Ishikawa (cell line): ENCODE results near the gene ACTR6.
A peak's percentile ranks its signal among the peaks of the same experiment; 100 is the strongest.

Experiments
- CEBPB ChIP-seq: IDR thresholded peaks from 2 replicates; pipeline ENCODE4 v1.6.1; 2012
- CREB1 ChIP-seq: IDR thresholded peaks from 2 replicates; pipeline ENCODE4 v1.6.1; 2012; ENCODE audit warnings: low read depth
- EGR1 ChIP-seq: IDR thresholded peaks from 2 replicates; pipeline ENCODE4 v1.6.1; 2012
- EP300 ChIP-seq: IDR thresholded peaks from 2 replicates; pipeline ENCODE4 v1.6.1; 2012; ENCODE audit warnings: borderline replicate concordance
- FOXM1 ChIP-seq: IDR thresholded peaks from 2 replicates; pipeline ENCODE4 v1.6.1; 2012; ENCODE audit warnings: low read depth, borderline replicate concordance
- NFIC ChIP-seq: IDR thresholded peaks from 2 replicates; pipeline ENCODE4 v1.6.1; 2012
- RAD21 ChIP-seq: IDR thresholded peaks from 2 replicates; pipeline ENCODE4 v1.6.1; 2012; ENCODE audit warnings: low read depth
- TAF1 ChIP-seq: IDR thresholded peaks from 2 replicates; pipeline ENCODE4 v1.6.1; 2012; ENCODE audit warnings: low read depth, mild to moderate bottlenecking
- TCF12 ChIP-seq: IDR thresholded peaks from 2 replicates; pipeline ENCODE4 v1.6.1; 2012; ENCODE audit warnings: low read depth
- TEAD4 ChIP-seq: IDR thresholded peaks from 2 replicates; pipeline ENCODE4 v1.6.1; 2012
- YY1 ChIP-seq: IDR thresholded peaks from 2 replicates; pipeline ENCODE4 v1.6.1; 2012; ENCODE audit warnings: low read depth
- ZBTB7A ChIP-seq: IDR thresholded peaks from 2 replicates; pipeline ENCODE4 v1.6.1; 2012; ENCODE audit warnings: low read depth
- TF ChIP-seq, protein P1 (sequence below): IDR thresholded peaks from 2 replicates; pipeline ENCODE4 v1.6.1; 2012; ENCODE audit warnings: low read depth, mild to moderate bottlenecking
- TF ChIP-seq, protein P2 (sequence below): IDR thresholded peaks from 2 replicates; pipeline ENCODE4 v1.6.1; 2012
- TF ChIP-seq, protein P3 (sequence below): IDR thresholded peaks from 2 replicates; pipeline ENCODE4 v1.6.1; 2012

ACTR6 gene

DNA sequence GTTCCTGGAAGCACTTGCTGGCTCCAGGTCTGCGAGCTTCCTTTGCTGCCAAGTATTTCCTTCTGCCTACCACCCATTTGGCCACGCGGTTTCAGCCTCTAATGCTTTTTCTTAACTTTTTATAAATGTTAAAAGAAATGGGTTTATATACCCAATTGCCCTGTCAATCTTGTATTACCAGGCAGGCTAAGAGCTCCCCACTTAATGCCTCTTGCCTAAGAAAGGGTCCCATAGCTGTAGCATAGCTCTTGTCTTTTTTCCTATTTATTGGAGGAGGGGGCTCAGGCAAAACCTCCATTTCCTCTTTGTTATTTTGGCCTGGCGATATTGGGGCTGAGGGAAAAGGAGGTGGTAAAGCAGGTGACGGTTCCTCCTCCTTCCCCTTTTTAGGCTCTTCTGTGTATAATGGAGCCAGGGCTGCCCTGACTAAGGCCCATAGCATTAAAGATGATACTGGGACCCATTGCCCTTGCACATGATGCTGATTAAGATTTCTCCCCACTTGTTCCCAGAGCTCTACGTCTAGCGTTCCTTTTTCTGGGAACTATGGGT lies 36.4 kb upstream of the ACTR6 start:
- TF ChIP-seq, protein P1, sequence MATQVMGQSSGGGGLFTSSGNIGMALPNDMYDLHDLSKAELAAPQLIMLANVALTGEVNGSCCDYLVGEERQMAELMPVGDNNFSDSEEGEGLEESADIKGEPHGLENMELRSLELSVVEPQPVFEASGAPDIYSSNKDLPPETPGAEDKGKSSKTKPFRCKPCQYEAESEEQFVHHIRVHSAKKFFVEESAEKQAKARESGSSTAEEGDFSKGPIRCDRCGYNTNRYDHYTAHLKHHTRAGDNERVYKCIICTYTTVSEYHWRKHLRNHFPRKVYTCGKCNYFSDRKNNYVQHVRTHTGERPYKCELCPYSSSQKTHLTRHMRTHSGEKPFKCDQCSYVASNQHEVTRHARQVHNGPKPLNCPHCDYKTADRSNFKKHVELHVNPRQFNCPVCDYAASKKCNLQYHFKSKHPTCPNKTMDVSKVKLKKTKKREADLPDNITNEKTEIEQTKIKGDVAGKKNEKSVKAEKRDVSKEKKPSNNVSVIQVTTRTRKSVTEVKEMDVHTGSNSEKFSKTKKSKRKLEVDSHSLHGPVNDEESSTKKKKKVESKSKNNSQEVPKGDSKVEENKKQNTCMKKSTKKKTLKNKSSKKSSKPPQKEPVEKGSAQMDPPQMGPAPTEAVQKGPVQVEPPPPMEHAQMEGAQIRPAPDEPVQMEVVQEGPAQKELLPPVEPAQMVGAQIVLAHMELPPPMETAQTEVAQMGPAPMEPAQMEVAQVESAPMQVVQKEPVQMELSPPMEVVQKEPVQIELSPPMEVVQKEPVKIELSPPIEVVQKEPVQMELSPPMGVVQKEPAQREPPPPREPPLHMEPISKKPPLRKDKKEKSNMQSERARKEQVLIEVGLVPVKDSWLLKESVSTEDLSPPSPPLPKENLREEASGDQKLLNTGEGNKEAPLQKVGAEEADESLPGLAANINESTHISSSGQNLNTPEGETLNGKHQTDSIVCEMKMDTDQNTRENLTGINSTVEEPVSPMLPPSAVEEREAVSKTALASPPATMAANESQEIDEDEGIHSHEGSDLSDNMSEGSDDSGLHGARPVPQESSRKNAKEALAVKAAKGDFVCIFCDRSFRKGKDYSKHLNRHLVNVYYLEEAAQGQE, result no peak
- TF ChIP-seq ZBTB7A (no peak), EGR1 (no peak), FOXM1 (no peak)

DNA sequence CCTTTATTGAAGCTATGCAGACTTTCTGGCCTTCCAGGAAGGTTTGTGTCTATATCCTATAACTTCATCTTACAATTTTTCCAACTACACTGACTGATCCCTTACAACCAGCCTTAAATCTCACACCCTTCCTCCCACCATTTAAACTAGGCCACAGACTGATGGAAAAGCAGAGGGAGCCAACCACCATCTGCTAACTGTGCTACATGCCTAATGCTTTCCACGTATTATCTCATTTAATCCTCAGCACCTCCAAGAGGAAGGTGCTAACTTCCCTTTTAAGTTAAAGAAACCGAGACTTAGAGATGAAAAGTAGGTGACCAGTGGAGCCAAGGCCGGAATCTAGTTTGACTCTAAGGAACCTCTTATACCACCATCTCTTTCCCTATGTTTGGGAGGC lies 35.3 kb upstream of the ACTR6 start:
- TF ChIP-seq TAF1, result no peak
- no peak for TF ChIP-seq CREB1
- no peak for TF ChIP-seq YY1
- TF ChIP-seq, protein P1, result no peak
- no peak for TF ChIP-seq NFIC
- TF ChIP-seq RAD21, result no peak
- no peak for TF ChIP-seq FOXM1

DNA sequence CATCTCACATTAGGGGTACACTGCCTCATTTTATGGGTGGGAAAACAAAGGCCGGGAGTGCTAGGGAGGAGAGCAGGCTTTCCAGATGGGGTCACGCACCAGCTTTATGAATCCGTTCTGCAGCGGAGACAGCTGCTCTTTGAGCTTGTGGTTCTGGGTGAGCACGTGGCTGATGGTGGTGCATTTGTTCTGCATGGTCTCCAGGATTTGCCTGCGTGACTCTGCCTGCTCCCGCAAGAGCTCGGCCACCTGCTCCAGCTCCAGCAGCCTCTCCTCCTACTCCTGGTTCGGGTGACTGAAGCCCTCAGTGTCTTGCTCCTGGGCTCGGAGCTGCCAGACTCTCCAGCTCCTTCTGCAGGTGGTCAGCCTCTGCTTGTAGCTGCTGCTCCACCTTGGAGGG lies 34.4 kb upstream of the ACTR6 start:
- TF ChIP-seq TEAD4 (no peak), YY1 (no peak), EP300 (no peak), RAD21 (no peak), TCF12 (no peak), CREB1 (no peak), NFIC (no peak), EGR1 (no peak), FOXM1 (no peak), TAF1 (no peak), CEBPB (no peak)
- TF ChIP-seq, protein P1, result no peak
- TF ChIP-seq, protein P2, sequence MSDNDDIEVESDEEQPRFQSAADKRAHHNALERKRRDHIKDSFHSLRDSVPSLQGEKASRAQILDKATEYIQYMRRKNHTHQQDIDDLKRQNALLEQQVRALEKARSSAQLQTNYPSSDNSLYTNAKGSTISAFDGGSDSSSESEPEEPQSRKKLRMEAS, result no peak
- TF ChIP-seq, protein P3, sequence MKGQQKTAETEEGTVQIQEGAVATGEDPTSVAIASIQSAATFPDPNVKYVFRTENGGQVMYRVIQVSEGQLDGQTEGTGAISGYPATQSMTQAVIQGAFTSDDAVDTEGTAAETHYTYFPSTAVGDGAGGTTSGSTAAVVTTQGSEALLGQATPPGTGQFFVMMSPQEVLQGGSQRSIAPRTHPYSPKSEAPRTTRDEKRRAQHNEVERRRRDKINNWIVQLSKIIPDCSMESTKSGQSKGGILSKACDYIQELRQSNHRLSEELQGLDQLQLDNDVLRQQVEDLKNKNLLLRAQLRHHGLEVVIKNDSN, result no peak

DNA sequence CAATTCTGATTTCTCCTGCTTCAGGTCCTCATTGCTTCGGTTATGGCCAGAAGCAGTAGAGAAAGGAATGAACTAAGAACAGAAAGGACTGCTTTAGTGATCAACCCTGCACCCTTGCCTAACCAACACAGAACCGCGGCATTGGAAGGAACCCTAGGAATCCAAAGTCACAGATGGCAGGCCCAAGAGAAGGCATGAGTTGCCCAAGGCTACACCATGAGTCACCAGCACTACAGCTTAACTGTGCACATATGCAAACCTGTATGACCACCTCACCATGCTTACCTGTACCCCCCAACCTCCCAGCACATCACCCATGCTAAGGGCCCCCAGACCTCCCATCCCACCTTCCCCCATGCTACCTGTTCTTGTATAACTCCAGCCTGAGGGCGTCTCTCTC lies 32.1 kb upstream of the ACTR6 start:
- TF ChIP-seq, protein P3, result no peak

DNA sequence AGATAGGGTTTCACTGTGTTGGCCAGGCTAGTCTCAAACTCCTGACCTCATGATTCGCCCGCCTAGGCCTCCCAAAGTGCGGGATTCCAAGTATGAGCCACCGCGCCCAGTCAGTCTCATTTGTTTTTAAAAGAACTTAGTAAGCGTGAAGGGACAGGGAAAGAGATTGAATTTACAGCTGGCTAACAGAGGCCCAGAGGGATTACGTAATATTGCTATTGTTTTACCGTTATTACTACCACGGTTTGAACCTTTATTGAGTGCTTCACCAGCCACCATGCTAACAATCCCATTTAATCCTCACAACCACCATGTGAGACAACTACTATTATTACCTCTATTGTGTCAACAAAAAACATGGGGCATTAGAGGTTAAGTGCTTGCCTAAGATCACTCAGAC lies 31.3 kb upstream of the ACTR6 start:
- TF ChIP-seq CEBPB (peak; percentile 75), EGR1 (no peak)

DNA sequence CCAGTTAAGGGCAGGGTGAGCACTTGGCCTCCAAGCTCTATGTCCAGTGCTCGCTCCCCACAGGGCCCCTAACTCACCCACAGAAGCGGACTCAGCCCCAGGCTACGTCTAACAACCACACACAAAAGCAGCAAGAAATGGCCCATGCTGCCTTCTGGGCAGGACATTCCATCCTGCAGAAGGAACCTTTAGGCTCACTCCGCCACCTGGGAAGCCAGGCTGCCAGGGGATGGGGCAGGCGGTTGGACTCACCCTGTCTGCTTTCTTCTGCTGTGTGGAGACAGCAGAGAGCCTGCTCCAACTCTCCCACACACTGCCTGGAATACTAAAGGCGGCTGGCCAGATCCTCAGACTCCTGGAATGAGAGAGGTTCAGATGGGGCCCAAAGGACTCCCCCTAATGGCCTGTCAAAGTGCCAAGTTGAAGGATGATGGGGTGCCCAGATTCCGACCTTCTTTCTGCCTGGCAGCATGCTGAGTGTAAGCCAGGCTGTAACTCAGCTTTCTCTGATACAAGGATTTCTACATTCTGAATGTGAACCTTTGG lies 30.2 kb upstream of the ACTR6 start:
- TF ChIP-seq CREB1 (no peak), TCF12 (no peak), TAF1 (no peak), CEBPB (no peak), ZBTB7A (no peak), FOXM1 (no peak)
- TF ChIP-seq, protein P1, result no peak
